GM12878 (cell line): Measurements from ENCODE around the gene BRD9. TPM values are rescaled to one million over a fixed set of nuclear protein-coding genes. Genes with fewer than 3 reads are reported as not detected.

ENCODE experiments used
- ATAC-seq: fragments of 200-7000 bp; cut with Tn5 transposase; 3 replicates; pipeline ENCODE4 v1.9.1; 2020; ENCODE audit warnings: mild to moderate bottlenecking, moderate library complexity
- BruUV-seq: library from RNA; stranded (reverse); fragments of 400-500 nt; replicated peaks from 2 replicates; lab custom pipeline; 2021; lab: Mats Ljungman, UMichigan
- CTCF ChIA-PET: fragments of 300-600 bp; sonication (Branson Sonifier 250); formaldehyde crosslinking; extraction: SDS; loops from one replicate; lab custom pipeline; 2021; ENCODE audit warnings: inconsistent platforms; lab: Yijun Ruan, JAX
- POLR2A ChIA-PET: fragments of 350-600 bp; formaldehyde crosslinking; extraction: SDS; loops from one replicate; lab custom pipeline; 2021; ENCODE audit warnings: inconsistent platforms; lab: Charles Lee
- RAD21 ChIA-PET: fragments of 300-600 bp; sonication (Branson Sonifier 250); formaldehyde crosslinking; loops from one replicate; lab custom pipeline; 2023; ENCODE audit warnings: antibody characterized with exemption; ENCODE audit not compliant: unreplicated experiment; lab: Charles Lee
- SMC1A ChIA-PET: fragments of 300-600 bp; sonication (Branson Sonifier 250); formaldehyde crosslinking; loops from one replicate; lab custom pipeline; 2023; ENCODE audit not compliant: unreplicated experiment, uncharacterized antibody; lab: Charles Lee
- DNase-seq: peaks from one replicate; pipeline ENCODE4 v3.0.0-alpha.2; 2011; ENCODE audit warnings: low read depth, low spot score
- FAIRE-seq: peaks from 3 replicates; lab custom pipeline; 2011; peaks lifted over from hg19 to GRCh38; lab: Jason Lieb, UNC
- H2AFZ ChIP-seq: 2 replicates; pipeline ENCODE4 v1.6.0; 2011; ENCODE audit warnings: low read depth, low read length, control low read depth; ENCODE audit not compliant: control insufficient read depth
- H3K27ac ChIP-seq: 2 replicates; pipeline ENCODE4 v1.5.1; 2011; ENCODE audit warnings: control low read depth; ENCODE audit not compliant: control insufficient read depth, insufficient read depth
- H3K27me3 ChIP-seq, 2 experiments: replicated peaks in 1 of 2; 2 replicates each; pipeline versions ENCODE4 v1.6.0 to v1.6.1; 2011; ENCODE audit warnings: low read length in 1 of 2; ENCODE audit not compliant: control insufficient read depth in 2 of 2, insufficient read depth in 2 of 2
- H3K36me3 ChIP-seq, 2 experiments: 2 replicates each; pipeline ENCODE4 v1.5.1; 2011; ENCODE audit warnings: low read length in 1 of 2; ENCODE audit not compliant: control insufficient read depth in 2 of 2, insufficient read depth in 2 of 2
- H3K4me1 ChIP-seq: 2 replicates; pipeline ENCODE4 v1.6.1; 2011; ENCODE audit warnings: mild to moderate bottlenecking, low read length, moderate library complexity, mixed read lengths; ENCODE audit not compliant: control insufficient read depth, insufficient read depth
- H3K4me2 ChIP-seq: 2 replicates; pipeline ENCODE4 v1.6.0; 2011; ENCODE audit warnings: control low read depth; ENCODE audit not compliant: control insufficient read depth, insufficient read depth
- H3K4me3 ChIP-seq: fragments of 200-600 bp; sonication (generic); 2 replicates; pipeline ENCODE4 v1.5.1; 2016
- H3K79me2 ChIP-seq: 2 replicates; pipeline ENCODE4 v1.6.0; 2011; ENCODE audit warnings: low read length; ENCODE audit not compliant: control insufficient read depth, insufficient read depth
- H3K9ac ChIP-seq: 2 replicates; pipeline ENCODE4 v1.8.0; 2011; ENCODE audit warnings: low read length, control low read depth, mixed read lengths; ENCODE audit not compliant: control insufficient read depth, insufficient read depth
- H3K9me3 ChIP-seq: replicated peaks from 3 replicates; pipeline ENCODE4 v1.5.1; 2011; ENCODE audit warnings: mild to moderate bottlenecking, low read length; ENCODE audit not compliant: control insufficient read depth, insufficient read depth
- H4K20me1 ChIP-seq: 2 replicates; pipeline ENCODE4 v1.6.0; 2011; ENCODE audit not compliant: control insufficient read depth, insufficient read depth
- BCL11A ChIP-seq: IDR thresholded peaks from 2 replicates; pipeline ENCODE4 v1.6.1; 2011; ENCODE audit warnings: low read depth, low read length
- CBFB ChIP-seq: IDR thresholded peaks from 2 replicates; pipeline ENCODE4 v1.6.1; 2016; ENCODE audit warnings: antibody characterized with exemption, low read depth
- HDAC2 ChIP-seq: fragments of 200-600 bp; sonication (generic); IDR thresholded peaks from 2 replicates; pipeline ENCODE4 v1.6.1; 2017
- JUNB ChIP-seq: IDR thresholded peaks from 2 replicates; pipeline ENCODE4 v1.6.1; 2016; ENCODE audit warnings: antibody characterized with exemption, mild to moderate bottlenecking
- KDM1A ChIP-seq: fragments of 200-600 bp; sonication (generic); IDR thresholded peaks from 2 replicates; pipeline ENCODE4 v1.6.1; 2016; ENCODE audit warnings: borderline replicate concordance
- POU2F2 ChIP-seq: IDR thresholded peaks from 3 replicates; pipeline ENCODE4 v1.6.1; 2011; ENCODE audit warnings: low read depth, mild to moderate bottlenecking, low read length, borderline replicate concordance
- RBBP5 ChIP-seq: fragments of 200-600 bp; sonication (generic); conservative IDR thresholded peaks from 2 replicates; pipeline ENCODE4 v1.6.1; 2016
- SP1 ChIP-seq: IDR thresholded peaks from one replicate; pipeline ENCODE4 v1.6.1; 2011; ENCODE audit warnings: low read depth, low read length
- SRF ChIP-seq, 2 experiments: IDR thresholded peaks; 2 replicates each; pipeline ENCODE4 v1.6.1; 2011; ENCODE audit warnings: low read depth in 2 of 2, low read length in 2 of 2, mild to moderate bottlenecking in 1 of 2, moderate library complexity in 1 of 2
- SUZ12 ChIP-seq: fragments of 200-600 bp; sonication (generic); IDR thresholded peaks from one replicate; pipeline ENCODE4 v1.6.1; 2018; ENCODE audit warnings: antibody characterized with exemption, mild to moderate bottlenecking; ENCODE audit not compliant: unreplicated experiment
- YBX1 ChIP-seq: fragments of 450-650 bp; IDR thresholded peaks from 2 replicates; pipeline ENCODE4 v1.6.1; 2016; ENCODE audit warnings: antibody characterized with exemption
- WGBS: methylation state at CpG from one replicate; pipeline ENCODE4 v1.1.6; 2016; ENCODE audit warnings: low lambda C conversion rate; ENCODE audit not compliant: insufficient replicate concordance, insufficient coverage; ENCODE audit errors: missing lambda C conversion rate; 5-methylcytosine and 5-hydroxymethylcytosine counted together
- in situ Hi-C: fragments of 300-500 bp; cut with MboI; formaldehyde crosslinking; loops from 9 replicates; pipeline ENCODE4 v1.14.3; 2018; ENCODE audit warnings: mixed read lengths
- intact Hi-C: fragments of 100-400 bp; cut with micrococcal nuclease; formaldehyde crosslinking; loops from one replicate; pipeline ENCODE4 v1.14.2; 2022; ENCODE audit not compliant: unreplicated experiment
- polyA plus RNA-seq, 11 experiments: library from polyadenylated mRNA; depleted of rRNA in 4 of 11; unstranded in 6 of 11; stranded (reverse) in 5 of 11; fragments of >200 nt; fragmentation: Nextera tagmentation in 4 of 11; fragmentation: Illumina TruSeq in 1 of 11; extraction: Ambion mirVana in 4 of 11; extraction: Trizol in 1 of 11; gene quantifications; 1 replicate in 1 of 11; 2 replicates in 10 of 11; pipeline versions ENCODE4 v1.2.1 to v1.2.3, GENCODE V29; 2011 to 2016; ENCODE audit warnings: inconsistent platforms in 2 of 11, missing spikeins in 2 of 11, low read depth in 1 of 11
- total RNA-seq, 4 experiments: library from RNA; depleted of rRNA in 3 of 4; stranded (reverse); fragments of >200 nt in 3 of 4; fragmentation: Illumina TruSeq in 1 of 4; extraction: Trizol in 1 of 4; gene quantifications; 2 replicates each; pipeline versions ENCODE4 v1.2.1 to v1.2.3, GENCODE V29; 2013 to 2021
- TF ChIP-seq, protein P1 (sequence below): fragments of 450-650 bp; formaldehyde crosslinking; IDR thresholded peaks from 2 replicates; pipeline ENCODE4 v1.5.0; 2022; ENCODE audit warnings: mild to moderate bottlenecking, missing genetic modification characterization
- TF ChIP-seq, protein P2 (sequence below): IDR thresholded peaks from 2 replicates; pipeline ENCODE4 v1.6.1; 2012; ENCODE audit warnings: low read depth, low read length, improper control_type of control experiment
- TF ChIP-seq, protein P3 (sequence below): fragments of 450-650 bp; IDR thresholded peaks from 2 replicates; pipeline ENCODE4 v1.6.1; 2017; ENCODE audit warnings: mild to moderate bottlenecking
- TF ChIP-seq, protein P4 (sequence below): fragments of 150-350 bp; IDR thresholded peaks from 2 replicates; pipeline ENCODE4 v1.6.1; 2016; ENCODE audit warnings: low read depth, low read length

The BRD9 gene
- total and polyA plus RNA-seq, 10 of the 15 experiments (the other 5 are each of a cell fraction or from before 2014, with no cell fraction given), result 2.0 to 48.6 (median 32.4) TPM

DNA sequence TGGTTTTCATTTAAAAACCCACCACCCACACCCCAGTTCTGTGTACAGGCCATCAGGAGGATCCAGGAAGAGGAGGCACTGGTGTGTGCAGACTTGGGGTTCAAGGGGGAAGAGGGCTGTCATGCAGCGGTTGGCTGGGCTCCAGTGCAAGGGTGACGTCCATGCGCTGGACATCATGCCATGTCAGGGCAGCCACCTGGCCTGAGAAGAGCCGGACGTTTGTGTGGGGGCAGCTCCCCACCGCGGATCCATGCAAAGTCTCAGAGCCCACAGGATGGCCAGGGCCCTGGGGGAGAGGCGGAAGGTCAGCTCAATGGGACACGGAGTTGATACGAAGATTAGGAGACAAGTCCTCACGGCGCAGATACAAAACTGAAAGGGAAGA is 11.1 kb downstream of the BRD9 start:
- Histone ChIP-seq H3K27ac (no peak overlapping the region), H4K20me1 (peaks cover 5% of the 10 kb centered on the region; the same call in 1 of the 2 replicates), H3K36me3 (peaks cover 53 to 60% of the 10 kb centered on the region in 2 experiments), H3K79me2 (peaks cover 4% of the 10 kb centered on the region; the same call in 1 of the 2 replicates), H3K9me3 (no peaks in the 10 kb centered on the region; the same call in 2 of the 3 replicates), H3K27me3 (no peaks in the 10 kb centered on the region), H3K9ac (no peak overlapping the region), H3K4me3 (no peak overlapping the region), H3K4me2 (no peak overlapping the region), H3K4me1 (no peaks in the 10 kb centered on the region), H2AFZ (no peak overlapping the region)
- intact Hi-C loops (no loop called here), in situ Hi-C loops (no loop called here)
- ATAC-seq (no peak), FAIRE-seq (no peak), DNase-seq (no peak)
- no TSS peak for BruUV-seq
- ChIA-PET POLR2A (no interaction called here), CTCF (no interaction called here), SMC1A (no interaction called here), RAD21 (no interaction called here)
- WGBS, result 99% methylated on average over 12 of the region's 12 CpGs
- TF ChIP-seq, protein P1, sequence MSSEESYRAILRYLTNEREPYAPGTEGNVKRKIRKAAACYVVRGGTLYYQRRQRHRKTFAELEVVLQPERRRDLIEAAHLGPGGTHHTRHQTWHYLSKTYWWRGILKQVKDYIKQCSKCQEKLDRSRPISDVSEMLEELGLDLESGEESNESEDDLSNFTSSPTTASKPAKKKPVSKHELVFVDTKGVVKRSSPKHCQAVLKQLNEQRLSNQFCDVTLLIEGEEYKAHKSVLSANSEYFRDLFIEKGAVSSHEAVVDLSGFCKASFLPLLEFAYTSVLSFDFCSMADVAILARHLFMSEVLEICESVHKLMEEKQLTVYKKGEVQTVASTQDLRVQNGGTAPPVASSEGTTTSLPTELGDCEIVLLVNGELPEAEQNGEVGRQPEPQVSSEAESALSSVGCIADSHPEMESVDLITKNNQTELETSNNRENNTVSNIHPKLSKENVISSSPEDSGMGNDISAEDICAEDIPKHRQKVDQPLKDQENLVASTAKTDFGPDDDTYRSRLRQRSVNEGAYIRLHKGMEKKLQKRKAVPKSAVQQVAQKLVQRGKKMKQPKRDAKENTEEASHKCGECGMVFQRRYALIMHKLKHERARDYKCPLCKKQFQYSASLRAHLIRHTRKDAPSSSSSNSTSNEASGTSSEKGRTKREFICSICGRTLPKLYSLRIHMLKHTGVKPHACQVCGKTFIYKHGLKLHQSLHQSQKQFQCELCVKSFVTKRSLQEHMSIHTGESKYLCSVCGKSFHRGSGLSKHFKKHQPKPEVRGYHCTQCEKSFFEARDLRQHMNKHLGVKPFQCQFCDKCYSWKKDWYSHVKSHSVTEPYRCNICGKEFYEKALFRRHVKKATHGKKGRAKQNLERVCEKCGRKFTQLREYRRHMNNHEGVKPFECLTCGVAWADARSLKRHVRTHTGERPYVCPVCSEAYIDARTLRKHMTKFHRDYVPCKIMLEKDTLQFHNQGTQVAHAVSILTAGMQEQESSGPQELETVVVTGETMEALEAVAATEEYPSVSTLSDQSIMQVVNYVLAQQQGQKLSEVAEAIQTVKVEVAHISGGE (CRISPR knock-in tag), result no peak
- TF ChIP-seq SUZ12 (no peak), RBBP5 (no peak), SRF (IDR thresholded peaks at IDR 0.05; ENCODE audit: low read depth in 2 of 2, low read length in 2 of 2) (no peak), BCL11A (no peak), SP1 (no peak), YBX1 (no peak), CBFB (no peak), POU2F2 (no peak), KDM1A (no peak), JUNB (no peak), HDAC2 (no peak)
- TF ChIP-seq, protein P2, sequence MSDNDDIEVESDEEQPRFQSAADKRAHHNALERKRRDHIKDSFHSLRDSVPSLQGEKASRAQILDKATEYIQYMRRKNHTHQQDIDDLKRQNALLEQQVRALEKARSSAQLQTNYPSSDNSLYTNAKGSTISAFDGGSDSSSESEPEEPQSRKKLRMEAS, result no peak
- TF ChIP-seq, protein P3, sequence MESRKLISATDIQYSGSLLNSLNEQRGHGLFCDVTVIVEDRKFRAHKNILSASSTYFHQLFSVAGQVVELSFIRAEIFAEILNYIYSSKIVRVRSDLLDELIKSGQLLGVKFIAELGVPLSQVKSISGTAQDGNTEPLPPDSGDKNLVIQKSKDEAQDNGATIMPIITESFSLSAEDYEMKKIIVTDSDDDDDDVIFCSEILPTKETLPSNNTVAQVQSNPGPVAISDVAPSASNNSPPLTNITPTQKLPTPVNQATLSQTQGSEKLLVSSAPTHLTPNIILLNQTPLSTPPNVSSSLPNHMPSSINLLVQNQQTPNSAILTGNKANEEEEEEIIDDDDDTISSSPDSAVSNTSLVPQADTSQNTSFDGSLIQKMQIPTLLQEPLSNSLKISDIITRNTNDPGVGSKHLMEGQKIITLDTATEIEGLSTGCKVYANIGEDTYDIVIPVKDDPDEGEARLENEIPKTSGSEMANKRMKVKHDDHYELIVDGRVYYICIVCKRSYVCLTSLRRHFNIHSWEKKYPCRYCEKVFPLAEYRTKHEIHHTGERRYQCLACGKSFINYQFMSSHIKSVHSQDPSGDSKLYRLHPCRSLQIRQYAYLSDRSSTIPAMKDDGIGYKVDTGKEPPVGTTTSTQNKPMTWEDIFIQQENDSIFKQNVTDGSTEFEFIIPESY, result no peak
- TF ChIP-seq, protein P4, sequence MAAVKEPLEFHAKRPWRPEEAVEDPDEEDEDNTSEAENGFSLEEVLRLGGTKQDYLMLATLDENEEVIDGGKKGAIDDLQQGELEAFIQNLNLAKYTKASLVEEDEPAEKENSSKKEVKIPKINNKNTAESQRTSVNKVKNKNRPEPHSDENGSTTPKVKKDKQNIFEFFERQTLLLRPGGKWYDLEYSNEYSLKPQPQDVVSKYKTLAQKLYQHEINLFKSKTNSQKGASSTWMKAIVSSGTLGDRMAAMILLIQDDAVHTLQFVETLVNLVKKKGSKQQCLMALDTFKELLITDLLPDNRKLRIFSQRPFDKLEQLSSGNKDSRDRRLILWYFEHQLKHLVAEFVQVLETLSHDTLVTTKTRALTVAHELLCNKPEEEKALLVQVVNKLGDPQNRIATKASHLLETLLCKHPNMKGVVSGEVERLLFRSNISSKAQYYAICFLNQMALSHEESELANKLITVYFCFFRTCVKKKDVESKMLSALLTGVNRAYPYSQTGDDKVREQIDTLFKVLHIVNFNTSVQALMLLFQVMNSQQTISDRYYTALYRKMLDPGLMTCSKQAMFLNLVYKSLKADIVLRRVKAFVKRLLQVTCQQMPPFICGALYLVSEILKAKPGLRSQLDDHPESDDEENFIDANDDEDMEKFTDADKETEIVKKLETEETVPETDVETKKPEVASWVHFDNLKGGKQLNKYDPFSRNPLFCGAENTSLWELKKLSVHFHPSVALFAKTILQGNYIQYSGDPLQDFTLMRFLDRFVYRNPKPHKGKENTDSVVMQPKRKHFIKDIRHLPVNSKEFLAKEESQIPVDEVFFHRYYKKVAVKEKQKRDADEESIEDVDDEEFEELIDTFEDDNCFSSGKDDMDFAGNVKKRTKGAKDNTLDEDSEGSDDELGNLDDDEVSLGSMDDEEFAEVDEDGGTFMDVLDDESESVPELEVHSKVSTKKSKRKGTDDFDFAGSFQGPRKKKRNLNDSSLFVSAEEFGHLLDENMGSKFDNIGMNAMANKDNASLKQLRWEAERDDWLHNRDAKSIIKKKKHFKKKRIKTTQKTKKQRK, result no peak
